ENCODE data around the gene AUTS2.

Gene AUTS2

DNA sequence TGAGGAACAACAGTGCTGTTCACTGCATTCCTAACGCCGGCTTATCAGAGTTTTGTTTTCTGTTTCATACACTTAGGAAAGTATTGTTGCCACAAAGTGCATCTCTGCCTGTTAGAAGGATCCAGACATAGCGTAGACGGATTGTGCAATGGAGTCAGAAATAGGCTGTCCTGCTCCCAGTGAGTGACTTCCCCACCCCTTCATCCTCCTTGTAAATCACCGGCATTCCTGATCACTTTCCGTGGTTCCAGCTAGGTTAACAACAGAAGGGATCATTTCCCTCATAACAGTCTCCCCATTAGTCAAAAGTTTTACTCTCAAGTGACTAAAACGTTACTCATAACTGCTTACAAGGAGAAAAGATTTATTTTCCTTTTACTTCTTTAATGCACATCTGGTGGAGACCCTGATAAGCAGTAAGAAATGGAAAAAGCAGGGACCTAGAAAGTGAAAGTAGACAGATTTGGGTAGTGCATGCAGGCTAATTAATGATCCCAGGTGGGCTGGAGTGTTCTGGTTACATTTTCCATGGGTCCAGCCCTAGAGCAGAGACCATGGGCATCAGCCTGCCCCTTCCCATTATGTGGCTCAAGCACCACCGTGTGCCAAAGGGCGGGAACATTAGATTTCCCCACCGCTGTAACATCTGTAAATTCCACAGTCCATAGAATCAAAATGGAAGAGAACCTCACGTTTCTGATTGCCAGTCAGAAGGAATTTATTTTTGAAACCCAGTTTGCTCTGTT, 1138.6 kb downstream of the AUTS2 start:
- H3K4me3 ChIP-seq (ENCODE audit: low read depth, low read length), result no peak overlapping the region
- TF ChIP-seq CTCF (IDR thresholded peaks at IDR 0.05; ENCODE audit: borderline replicate concordance, insufficient read depth, low read depth, low read length), result no peak

- no peak for TF ChIP-seq CTCF (IDR thresholded peaks at IDR 0.05; ENCODE audit: borderline replicate concordance, insufficient read depth, low read depth, low read length)
- H3K4me3 ChIP-seq (ENCODE audit: low read depth, low read length), result no peak overlapping the region
Observed at GRCh38 chr7:70738151-70738885, 1140.0 kb downstream of the AUTS2 start.

DNA sequence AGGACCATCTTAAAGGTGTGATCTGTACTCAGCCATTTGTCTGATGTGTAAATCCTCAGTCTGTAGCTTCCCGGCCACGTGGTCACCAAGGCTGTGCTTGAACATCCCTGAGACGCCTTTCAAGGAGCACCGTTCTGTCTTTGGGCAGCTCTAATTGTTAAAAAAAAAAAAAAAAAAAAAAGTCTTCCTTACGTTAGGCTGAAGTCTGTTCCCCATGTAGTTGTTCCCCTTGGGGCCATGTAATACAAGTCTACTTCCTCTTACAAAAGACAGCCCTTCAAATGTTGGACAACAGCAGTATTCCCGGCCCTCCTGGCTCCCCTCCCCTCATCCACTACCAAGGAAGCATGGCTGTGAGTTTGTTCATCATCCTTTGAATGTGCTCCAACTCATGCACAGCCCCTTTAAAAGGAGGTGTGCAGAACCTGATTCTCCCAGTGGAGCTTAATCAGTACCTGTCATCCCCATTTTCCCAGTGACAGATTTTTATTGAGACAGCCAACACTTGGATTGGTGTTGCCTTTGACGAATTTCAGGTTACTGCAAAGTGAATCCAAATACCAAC, 1141.5 kb downstream of the AUTS2 start:
- H3K4me3 ChIP-seq (ENCODE audit: low read depth, low read length), result no peak overlapping the region
- no peak for TF ChIP-seq CTCF (IDR thresholded peaks at IDR 0.05; ENCODE audit: borderline replicate concordance, insufficient read depth, low read depth, low read length)

DNA sequence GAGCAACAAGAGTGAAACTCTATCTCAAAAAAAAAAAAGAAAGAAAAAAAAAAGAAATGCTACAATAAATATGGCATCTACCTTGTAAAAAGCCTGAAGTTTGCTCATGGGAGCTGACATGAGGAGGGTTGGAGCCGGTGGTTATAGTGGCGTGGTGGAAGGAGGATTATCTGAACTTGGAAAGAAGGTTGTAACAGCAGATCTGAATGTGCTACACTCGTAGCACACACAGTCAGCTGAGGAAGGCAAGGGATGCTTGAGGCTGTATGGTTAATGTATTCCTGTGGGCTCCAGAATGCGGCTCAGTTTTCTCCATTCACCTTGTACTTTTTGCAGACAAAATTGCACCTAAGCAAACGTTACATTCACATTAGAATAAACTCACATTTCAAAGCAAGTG, 1143.4 kb downstream of the AUTS2 start:
- no peak overlapping the region for H3K4me3 ChIP-seq (ENCODE audit: low read depth, low read length)
- TF ChIP-seq CTCF (IDR thresholded peaks at IDR 0.05; ENCODE audit: borderline replicate concordance, insufficient read depth, low read depth, low read length), result no peak

DNA sequence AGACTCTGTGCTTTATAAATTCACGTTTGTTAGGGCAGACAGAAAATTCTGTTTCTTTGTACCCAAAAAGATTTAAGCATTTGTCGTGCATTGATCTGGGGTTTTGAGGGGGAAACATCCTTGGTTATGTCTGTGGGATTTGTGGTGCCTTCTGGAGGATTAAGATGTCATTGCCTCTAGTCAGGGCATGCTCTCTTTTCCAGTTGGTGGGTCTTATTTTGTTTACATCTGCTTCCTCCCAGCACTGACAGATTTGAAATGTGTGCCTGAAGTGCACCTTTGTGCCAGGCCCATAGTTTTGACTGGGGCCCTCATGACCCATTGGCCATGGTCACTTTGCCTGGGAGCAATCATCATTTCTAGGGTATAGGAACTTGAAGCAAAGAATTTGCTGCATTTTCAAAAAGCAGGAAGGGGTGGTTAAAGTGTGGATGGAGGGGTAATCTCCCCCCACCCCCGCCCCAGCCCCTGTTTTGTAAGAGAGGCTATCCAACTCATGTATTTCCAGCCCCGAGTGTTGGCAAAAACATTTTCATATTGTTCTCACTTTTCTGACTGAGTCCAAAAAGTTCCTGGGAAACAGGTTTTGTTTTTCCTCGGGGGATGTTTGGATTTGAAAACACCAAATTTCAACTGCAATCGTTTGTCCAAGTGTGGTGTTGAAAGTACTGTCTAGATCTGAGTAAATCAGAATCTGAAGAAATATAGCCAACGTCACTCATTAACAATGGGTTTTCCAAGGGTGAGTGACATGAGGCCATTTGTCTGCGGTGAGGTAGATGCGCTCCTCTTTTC, 1145.5 kb downstream of the AUTS2 start:
- no peak overlapping the region for H3K4me3 ChIP-seq (ENCODE audit: low read depth, low read length)
- TF ChIP-seq CTCF (IDR thresholded peaks at IDR 0.05; ENCODE audit: borderline replicate concordance, insufficient read depth, low read depth, low read length), result no peak

- no peak for TF ChIP-seq CTCF (IDR thresholded peaks at IDR 0.05; ENCODE audit: borderline replicate concordance, insufficient read depth, low read depth, low read length)
- H3K4me3 ChIP-seq (ENCODE audit: low read depth, low read length), result no peak overlapping the region
Observed at GRCh38 chr7:70744492-70744891, 1146.2 kb downstream of the AUTS2 start.

All from GM12875 (cell line).